Osteocyte (in vitro differentiated cells): Measurements from ENCODE around the gene ACAP3. TPM values are rescaled to one million over a fixed set of nuclear protein-coding genes. Genes with fewer than 3 reads are reported as not detected.
A peak's percentile ranks its signal among the peaks of the same experiment; 100 is the strongest.

ENCODE experiments used
- DNase-seq: peaks from one replicate; pipeline ENCODE4 v3.0.0; 2021; ENCODE audit warnings: mixed read lengths; ENCODE audit not compliant: unreplicated experiment; ENCODE audit errors: extremely low spot score
- H3K27ac Mint-ChIP-seq: one replicate; pipeline ENCODE4 v1.8.0; 2021; ENCODE audit warnings: mild to moderate bottlenecking, mixed read lengths; ENCODE audit not compliant: unreplicated experiment
- H3K27me3 Mint-ChIP-seq: one replicate; pipeline ENCODE4 v1.8.0; 2021; ENCODE audit warnings: mixed read lengths; ENCODE audit not compliant: unreplicated experiment
- H3K36me3 Mint-ChIP-seq: one replicate; pipeline ENCODE4 v1.8.0; 2021; ENCODE audit warnings: mixed read lengths; ENCODE audit not compliant: unreplicated experiment
- H3K4me1 Mint-ChIP-seq: one replicate; pipeline ENCODE4 v1.8.0; 2021; ENCODE audit warnings: mixed read lengths; ENCODE audit not compliant: unreplicated experiment
- H3K4me3 Mint-ChIP-seq: one replicate; pipeline ENCODE4 v1.8.0; 2021; ENCODE audit warnings: mild to moderate bottlenecking, moderate library complexity, mixed read lengths; ENCODE audit not compliant: unreplicated experiment
- H3K9me3 Mint-ChIP-seq: one replicate; pipeline ENCODE4 v1.8.0; 2021; ENCODE audit warnings: mixed read lengths; ENCODE audit not compliant: unreplicated experiment
- total RNA-seq: library from RNA; stranded (reverse); gene quantifications from 2 replicates; pipeline ENCODE4 v1.2.1, GENCODE V29; 2021
- TF ChIP-seq, protein P1 (sequence below): fragments of 200-600 bp; sonication (generic); IDR thresholded peaks from 2 replicates; pipeline ENCODE4 v1.5.0; 2021; ENCODE audit warnings: antibody characterized with exemption, mild to moderate bottlenecking, moderate library complexity

ACAP3 gene
- total RNA-seq, 1 donor from 2014 or later = 73.8 TPM

DNA sequence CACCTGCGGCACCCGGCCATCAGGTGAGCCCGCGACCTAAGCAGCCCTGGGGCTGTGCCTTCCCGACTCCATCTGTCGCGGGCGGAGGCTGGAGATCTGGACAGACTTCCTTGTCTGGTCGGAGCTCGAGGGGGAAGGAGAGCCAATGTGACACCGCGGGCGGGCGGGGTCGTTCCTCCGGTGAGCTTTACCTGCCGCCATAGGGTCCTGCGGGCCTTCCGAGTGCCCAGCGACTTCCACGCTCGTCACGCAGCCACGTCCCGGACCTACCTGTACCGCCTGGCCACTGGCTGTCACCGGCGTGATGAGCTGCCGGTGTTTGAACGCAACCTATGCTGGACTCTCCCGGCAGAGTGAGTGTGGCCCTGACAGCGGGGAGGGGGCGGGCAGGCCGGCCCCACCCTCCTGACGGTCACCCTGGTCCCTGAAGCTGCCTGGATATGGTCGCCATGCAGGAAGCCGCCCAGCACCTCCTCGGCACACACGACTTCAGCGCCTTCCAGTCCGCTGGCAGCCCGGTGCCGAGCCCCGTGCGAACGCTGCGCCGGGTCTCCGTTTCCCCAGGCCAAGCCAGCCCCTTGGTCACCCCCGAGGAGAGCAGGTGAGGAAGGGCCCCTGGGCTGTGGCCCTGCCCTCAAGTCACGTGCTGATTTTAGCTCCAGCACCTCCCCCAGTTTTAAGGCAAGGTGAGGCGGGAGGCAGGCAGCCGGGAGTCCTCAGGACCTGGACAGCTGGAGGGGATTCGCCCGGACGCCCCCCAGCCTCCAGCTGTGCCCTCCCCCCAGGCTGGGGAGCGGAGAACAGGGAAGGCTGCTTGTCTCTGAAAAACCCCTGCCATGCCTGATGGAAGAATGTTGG is 1.8 kb upstream of the ACAP3 start:
- Mint-ChIP-seq H3K9me3 (no peaks in the 10 kb centered on the region), H3K27me3 (no peaks in the 10 kb centered on the region), H3K4me3 (peak overlapping the region; percentile 71), H3K36me3 (peaks cover 9% of the 10 kb centered on the region), H3K4me1 (peaks cover 27% of the 10 kb centered on the region), H3K27ac (peak overlapping the region; percentile 23)
- TF ChIP-seq, protein P1, sequence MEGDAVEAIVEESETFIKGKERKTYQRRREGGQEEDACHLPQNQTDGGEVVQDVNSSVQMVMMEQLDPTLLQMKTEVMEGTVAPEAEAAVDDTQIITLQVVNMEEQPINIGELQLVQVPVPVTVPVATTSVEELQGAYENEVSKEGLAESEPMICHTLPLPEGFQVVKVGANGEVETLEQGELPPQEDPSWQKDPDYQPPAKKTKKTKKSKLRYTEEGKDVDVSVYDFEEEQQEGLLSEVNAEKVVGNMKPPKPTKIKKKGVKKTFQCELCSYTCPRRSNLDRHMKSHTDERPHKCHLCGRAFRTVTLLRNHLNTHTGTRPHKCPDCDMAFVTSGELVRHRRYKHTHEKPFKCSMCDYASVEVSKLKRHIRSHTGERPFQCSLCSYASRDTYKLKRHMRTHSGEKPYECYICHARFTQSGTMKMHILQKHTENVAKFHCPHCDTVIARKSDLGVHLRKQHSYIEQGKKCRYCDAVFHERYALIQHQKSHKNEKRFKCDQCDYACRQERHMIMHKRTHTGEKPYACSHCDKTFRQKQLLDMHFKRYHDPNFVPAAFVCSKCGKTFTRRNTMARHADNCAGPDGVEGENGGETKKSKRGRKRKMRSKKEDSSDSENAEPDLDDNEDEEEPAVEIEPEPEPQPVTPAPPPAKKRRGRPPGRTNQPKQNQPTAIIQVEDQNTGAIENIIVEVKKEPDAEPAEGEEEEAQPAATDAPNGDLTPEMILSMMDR = no peak
- no peak for DNase-seq

DNA sequence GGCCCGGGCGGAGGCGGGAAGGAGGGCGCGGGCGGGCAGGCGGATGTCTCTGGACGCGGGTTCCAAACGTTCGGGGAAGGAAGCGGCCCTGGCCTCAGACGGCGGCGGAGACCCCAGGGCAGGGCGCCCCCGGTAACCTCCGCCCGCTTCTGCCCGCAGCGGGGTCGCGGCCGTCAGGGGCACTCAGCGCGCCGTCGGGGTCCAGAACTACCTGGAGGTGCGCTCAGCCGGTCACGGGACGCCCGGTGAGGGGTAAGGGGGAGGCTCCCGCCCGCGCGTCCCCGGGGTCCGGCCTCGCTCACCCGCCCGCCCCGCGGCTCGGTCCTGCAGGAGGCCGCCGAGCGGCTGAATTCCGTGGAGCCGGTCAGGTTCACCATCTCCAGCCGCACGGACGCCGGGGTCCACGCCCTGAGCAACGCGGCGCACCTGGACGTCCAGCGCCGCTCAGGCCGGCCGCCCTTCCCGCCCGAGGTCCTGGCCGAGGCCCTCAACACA is 1.1 kb upstream of the ACAP3 start:
- peaks cover 8% of the 10 kb centered on the region for H3K36me3 Mint-ChIP-seq
- DNase-seq = no peak
- H3K27ac Mint-ChIP-seq = peak overlapping the region; percentile 78
- H3K27me3 Mint-ChIP-seq = no peaks in the 10 kb centered on the region
- TF ChIP-seq, protein P1 = no peak
- no peaks in the 10 kb centered on the region for H3K9me3 Mint-ChIP-seq
- H3K4me1 Mint-ChIP-seq = peaks cover 31% of the 10 kb centered on the region
- peak overlapping the region; percentile 79 for H3K4me3 Mint-ChIP-seq

DNA sequence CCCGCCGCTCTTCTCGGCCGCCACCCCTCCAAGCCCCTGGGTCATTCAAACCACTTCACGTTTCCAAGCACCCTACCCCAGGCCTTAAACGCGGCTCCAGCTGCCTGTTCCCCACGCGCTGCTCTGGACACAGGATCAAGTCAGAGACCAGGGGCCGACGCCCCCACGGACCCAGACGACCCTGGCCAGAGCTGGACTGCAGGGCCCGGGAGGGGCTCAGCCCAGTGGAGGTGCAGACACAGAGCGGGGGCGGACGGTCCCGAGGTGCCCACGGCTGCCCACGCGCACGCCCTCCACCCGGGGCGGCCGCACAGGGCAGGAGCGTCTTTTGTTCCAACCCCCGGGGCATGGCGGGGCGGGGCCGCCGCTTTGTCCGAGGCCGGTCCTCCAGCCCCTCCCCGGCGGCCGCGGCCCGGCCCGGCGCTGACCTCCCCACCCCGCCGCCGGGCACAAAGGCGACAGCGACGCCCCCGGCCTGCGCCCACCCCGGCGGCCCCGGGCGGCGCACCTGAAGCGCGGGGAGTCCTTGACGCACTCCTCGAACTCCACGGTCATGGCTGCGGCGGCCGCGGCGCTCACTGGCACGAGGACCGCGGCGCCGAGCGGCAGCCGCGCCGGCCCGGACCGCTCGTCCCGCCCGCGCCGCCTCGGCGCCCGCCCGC is 338 bp downstream of the ACAP3 start:
- H3K36me3 Mint-ChIP-seq = peaks cover 2% of the 10 kb centered on the region
- no peak for DNase-seq
- TF ChIP-seq, protein P1 = no peak
- H3K27ac Mint-ChIP-seq = no peak overlapping the region
- H3K27me3 Mint-ChIP-seq = no peaks in the 10 kb centered on the region
- no peaks in the 10 kb centered on the region for H3K9me3 Mint-ChIP-seq
- peak overlapping the region; percentile 75 for H3K4me3 Mint-ChIP-seq
- peaks cover 35% of the 10 kb centered on the region for H3K4me1 Mint-ChIP-seq

DNA sequence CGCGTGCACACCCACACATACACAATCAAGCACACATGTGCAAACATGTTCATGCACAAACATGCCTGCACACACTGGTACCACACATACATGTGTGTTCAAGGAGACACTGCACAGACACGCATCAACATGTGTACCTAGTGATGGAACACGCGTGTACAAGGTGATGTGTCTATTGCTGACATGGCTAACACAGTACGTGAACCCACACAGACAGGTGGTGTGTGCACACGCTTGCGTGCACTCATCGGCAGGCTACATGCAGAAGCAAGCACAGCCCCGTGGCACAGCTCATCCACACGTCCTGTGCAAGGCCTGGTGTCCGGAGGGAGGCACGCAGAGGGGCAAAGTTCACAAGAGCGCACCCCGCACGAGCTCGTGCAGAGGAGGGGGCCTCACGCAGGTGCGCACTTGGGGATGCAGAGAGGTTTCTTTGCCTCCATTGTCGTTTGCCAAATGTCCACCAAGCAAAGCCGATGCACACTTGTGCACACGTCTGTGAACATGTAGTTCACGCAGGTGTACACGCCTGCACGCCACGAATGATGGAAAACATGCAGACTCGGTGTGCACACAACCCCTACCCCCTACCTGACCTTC is 969 bp downstream of the ACAP3 start:
- Mint-ChIP-seq H3K4me3 (peak overlapping the region; percentile 75), H3K27ac (peak overlapping the region; percentile 82), H3K9me3 (no peaks in the 10 kb centered on the region), H3K4me1 (peaks cover 35% of the 10 kb centered on the region), H3K36me3 (peaks cover 2% of the 10 kb centered on the region), H3K27me3 (no peaks in the 10 kb centered on the region)
- TF ChIP-seq, protein P1 = no peak
- DNase-seq = no peak
